ENCODE data around the gene TEAD3.

GRCh38 chr6:35478259-35478658, 18.6 kb downstream of the TEAD3 start:
- TF ChIP-seq POLR2A (IDR thresholded peaks at IDR 0.05; ENCODE audit: low read length): no peak
- no peak for TF ChIP-seq GATA1 (IDR thresholded peaks at IDR 0.05; ENCODE audit: low read depth, low read length)

All from erythroblast (primary cell).